DMS79 treated with DMSO at 0.1 percent for 48 hours (cell line): ENCODE measurements around the gene PDE9A.

Source experiments
- DNase-seq: peaks from one replicate; lab custom pipeline; 2025; lab: John Stamatoyannopoulos, UW

Gene PDE9A

DNA sequence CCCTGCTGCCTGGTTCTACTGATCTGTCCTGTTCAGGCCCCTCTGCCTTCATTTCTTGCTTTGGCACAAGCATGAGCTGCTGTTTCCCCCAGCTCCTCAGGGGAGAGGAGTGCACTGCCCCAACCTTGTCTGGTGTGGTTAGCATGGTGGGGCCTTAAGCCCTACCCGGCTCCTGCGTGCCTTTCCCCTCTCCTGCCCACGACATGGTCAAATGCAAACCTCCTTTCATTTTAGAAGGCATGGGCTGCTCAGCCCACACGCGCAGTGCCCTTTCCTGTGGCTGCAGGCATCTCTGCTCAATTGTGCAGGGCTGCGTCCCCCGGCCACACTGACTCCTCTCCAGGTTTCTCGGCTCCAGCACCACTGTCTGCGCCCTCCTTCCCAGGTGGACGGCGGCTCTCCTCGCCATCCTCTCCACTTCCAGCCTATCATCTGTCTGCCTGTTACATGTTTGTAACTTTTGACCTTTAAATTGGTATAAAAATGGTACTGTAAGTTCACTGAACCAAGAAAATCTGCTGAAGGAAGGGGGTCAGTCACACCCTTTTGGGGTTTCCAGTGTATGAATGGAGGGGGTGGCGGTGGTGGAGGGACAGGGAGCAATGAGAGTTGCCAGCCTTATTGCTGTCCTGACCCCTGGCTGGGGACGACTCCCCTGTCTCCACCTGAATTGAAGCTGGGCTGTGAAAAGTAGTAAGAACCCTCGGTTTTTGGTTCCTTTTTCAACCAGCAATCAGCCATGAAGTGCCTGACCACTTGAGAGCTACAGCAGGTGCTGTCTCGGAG is 5.1 kb downstream of the PDE9A start:
- no peak for DNase-seq

DNA sequence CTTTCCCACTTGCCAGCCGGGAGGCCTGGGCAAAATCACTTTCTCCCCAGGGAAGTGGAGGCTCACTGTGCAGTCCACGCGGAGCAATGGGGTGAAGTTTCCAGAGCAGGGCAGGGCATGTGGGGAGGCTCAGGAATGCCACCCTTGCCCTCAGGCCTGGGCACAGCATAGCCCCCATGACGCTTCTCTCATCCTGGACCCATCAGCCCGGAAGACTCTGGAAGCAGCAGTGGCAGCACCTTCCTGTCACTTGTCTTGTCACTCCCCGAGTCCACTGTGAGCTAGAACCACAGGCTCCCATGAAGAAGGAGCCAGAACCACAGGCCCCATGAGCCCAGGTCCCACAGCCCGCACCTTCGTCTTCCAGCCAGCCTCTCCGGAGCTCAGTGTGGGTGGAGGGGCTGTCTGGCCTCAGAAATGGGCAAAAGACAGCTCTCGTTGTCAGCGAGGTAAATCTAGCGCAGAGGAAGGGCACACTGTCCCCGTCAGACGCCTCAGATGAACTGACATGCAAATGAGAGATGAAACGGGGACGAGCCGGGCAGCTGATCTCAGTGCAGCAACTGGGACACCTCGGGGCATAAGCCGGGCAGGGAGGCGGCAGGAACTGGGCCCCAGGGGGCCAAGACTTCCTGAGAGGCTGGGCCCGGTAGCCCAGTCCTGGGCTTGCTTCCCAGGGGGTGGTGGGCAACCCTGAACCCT is 6.1 kb downstream of the PDE9A start:
- no peak for DNase-seq

DNA sequence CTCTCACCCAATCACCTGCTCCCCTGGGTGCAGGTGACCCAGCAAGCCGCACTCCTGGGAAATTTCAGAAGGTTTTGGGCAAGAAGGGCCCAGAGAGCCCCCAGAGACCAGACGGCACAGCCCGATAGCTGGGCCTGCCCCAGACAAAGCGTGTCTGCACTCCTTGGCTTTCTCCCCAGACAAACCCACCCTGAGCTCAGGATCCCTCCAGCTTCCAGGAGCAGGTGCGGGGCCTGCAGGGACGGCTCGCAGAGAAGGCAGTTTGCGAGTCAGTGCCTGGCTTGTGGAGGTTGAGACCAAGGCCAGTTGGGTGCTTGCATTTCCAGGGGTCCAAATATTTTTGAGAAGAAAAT is 6.7 kb downstream of the PDE9A start:
- DNase-seq: no peak

DNA sequence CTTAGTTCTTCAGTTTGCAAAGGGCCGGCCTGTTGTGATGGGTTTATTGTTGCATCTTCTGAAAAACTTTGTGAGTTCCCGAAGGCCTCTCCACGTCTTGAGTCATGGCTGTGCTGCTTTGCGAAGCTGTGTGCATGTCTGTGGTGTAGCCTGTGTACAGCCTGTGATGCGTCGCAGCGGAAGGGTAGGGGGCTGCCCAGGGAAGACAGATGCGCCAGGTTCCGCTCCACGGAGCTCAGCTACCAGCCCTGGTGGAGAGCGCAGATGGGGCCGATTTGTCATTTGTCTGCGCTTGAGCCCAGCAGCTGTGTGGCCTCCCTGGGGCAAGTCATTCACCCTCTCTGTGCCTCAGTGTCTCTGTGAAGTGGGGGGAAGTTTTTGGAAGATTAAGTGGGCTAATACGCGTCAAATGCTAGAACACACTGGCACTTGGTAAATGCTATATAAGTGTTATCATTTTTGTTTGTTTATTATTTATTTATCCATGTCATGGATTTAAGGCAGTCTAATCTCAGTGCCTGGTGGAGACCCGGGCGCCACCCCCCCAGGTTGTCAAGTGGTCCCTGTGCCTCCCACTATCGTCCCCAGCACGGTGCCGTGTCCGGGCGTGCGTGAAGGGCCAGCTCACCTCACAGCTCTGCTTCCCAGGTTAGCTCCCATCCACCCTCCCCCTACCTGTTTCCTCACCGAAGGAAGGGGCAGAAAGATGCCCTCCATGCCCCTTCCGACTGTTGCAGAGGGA is 8.4 kb downstream of the PDE9A start:
- no peak for DNase-seq

DNA sequence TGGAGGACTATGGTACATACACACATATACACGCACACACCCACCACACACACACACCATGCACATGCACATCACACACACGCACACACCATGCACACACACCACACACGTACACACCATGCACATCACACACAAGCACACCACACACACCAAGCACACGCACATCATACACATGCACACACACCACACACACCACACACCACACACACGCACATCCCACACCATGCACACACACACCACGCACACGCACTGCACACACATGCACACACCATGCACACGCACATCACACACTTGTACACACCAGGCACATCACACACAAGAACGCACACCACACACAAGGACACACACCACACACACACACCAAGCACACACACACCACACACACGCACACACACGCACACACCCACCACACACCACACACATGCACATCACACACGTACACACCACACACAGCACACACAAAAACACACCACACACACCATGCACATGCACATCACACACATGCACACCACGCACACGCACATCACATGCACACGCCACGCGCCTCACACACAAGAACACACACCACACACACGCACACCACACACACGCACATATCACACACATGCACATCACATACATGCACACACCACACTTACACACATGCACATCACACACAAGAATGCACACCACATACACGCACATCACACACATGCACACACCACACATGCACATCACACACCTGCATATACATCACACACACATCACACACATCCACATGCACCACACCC is 9.2 kb downstream of the PDE9A start:
- DNase-seq: no peak

DNA sequence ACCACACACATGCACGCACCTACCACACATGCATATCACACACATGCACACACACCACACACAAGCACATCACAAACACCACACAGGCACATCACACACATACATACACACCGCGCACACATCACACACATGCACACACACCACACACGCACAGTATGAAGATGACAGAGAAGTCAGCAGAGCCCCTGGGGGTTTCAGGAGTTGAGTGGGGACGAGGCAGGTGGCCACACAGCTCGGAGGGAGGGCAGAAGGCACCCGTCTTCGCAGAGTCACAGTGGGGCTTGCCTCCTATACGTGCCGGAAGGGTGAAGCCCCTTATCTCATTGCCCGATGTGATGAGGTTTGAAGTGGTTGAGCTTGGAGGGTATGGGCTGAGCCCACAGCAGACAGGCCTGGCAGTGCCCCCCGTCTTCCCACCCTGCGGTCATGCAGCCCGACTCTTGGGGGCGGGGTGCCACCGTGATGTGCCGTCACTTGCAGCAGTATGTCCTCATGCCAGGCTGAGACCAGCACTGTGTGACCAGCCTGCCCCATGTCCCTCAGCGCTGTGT is 9.9 kb downstream of the PDE9A start:
- no peak for DNase-seq

DNA sequence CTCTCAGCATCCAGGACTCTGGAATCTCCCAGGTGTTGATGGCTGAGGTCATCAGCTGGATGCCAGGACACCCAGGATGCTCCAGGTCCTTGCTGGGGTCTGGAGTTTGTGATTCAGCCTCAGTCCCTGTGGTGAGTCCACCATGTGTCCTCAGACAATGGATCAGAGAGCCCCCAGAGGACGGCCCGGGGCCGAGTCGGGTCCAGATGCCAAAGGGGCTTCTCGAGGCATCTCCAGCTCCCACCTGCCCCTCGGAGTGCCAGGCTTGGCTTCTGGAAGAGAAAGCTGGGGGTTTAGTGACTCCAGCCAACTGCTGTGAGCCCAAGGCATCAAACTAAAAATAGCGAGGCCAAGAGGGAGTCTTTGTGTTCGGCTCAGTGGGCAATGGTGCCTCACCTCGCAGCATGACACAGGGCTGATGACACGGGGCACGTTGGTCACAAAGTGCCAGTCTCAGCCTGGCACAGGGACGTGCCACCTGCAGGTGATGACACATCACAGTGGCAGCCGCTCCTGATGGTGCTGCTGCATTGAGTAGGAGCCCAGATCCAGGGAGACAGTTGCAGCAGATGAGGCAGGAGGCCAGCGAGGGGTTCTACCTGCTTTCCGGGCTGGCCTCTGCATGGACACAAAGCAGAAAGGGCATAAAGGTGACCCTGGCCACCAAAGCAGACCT is 10.6 kb downstream of the PDE9A start:
- DNase-seq: no peak

DNA sequence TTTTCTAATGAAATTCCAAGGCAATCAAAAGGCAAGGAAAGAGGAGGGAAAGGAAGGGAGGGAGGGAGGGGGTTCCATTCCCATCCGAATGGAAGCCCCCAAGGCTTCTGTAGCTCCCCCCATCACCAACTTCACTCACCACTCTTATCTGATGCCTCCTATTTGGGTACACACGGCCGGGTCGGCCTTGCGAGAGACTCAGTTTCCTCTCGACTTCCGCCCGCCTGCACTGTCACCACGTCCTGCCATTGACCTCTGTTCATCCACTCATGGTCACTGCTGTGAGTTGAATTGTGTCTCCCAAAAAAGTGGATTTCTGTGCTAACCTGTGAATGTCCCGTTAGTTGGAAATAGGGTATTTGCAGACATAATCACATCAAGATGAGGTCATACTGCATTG is 11.2 kb downstream of the PDE9A start:
- no peak for DNase-seq

DNA sequence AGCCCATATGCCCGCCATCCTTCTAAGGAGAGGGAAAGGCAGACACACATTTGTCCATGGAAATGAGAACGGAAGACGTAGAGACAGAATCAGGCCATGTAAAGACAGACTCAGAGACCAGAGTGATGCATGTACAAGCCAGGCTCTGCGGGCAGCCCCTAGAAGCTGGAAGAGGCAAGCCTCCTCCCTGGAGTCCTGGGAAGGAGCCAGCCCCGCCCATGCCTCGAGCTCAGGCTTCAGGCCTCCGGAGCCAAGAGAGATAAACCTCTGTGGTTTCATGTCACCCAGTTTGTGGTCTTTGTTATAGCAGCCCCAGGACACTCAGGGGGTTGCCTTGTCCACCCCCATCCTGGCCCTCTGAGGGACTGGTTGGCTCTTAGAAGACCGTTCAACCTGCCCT is 11.6 kb downstream of the PDE9A start:
- no peak for DNase-seq

DNA sequence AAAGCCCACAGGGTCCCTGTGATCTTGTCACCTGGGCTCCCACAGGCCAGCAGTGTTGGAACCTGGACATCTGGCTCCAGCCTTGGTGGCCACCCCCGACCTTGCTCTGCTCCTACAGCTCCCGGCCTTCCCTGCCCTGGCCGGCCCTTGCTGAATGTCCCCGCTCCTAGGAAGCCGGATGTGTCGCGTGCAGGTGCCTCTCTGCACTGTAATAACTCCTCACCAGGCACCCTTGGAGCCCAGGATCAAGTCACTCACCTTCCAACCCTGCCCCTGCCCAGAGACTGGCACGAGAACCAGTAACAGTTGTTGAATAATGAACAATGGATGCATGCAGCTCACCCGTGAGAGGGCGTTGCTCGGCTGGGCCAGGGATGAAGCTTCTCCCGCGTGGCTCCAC is 12.1 kb downstream of the PDE9A start:
- DNase-seq: no peak

DNA sequence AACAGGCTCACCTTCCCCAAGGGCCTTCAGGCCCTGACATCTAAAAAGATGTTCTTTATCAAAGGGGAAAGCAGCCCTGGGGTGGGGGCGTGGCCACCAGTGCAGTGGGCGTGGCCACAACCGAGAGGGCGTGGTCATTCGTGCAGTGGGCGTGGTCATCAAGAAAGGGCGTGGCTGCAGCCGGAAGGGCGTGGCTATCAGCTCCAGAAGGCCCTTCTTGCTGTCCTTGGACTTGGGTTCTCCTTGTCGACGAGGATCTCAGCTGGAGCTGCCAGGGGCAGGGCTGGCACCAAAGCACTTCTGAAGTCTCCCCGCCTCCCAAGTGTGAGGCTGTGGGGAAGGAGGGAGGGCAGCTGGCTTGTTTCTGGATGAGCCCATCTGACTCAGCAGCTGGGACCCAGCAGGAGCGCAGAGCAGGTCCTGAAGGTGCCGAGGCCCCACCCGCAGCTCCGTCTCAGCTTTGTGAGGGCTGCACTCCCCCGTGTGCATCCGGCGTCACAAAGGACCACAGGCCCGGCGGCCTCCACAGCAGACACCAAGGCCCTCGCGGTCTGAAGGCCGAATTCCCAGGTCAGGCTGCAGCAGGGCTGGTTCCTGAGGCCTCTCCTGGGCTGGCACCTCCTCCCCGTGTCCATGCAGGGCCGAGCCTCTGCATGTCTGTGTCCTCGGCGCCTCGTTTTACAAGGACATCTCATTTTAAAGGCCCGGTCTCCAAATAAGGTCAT is 12.8 kb downstream of the PDE9A start:
- DNase-seq: no peak

DNA sequence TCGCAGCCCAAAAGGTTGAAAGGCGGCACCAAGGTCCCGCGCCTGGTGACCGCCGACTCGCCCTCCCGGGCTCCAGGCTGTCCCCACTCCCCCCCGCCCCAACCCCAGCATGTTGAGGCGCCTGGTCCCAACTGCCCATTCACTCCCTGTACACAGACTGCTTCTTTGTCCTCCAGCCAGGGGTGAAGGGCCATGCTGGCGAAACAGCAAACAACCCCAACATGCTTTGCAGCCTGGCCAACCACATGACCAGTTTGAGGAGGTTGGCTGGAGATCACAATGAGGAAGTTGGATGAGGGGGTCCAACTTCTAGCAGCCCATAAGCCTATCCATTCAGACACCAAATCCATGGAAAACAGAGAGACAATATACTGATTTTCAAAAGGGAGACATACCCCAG is 13.5 kb downstream of the PDE9A start:
- DNase-seq: no peak

DNA sequence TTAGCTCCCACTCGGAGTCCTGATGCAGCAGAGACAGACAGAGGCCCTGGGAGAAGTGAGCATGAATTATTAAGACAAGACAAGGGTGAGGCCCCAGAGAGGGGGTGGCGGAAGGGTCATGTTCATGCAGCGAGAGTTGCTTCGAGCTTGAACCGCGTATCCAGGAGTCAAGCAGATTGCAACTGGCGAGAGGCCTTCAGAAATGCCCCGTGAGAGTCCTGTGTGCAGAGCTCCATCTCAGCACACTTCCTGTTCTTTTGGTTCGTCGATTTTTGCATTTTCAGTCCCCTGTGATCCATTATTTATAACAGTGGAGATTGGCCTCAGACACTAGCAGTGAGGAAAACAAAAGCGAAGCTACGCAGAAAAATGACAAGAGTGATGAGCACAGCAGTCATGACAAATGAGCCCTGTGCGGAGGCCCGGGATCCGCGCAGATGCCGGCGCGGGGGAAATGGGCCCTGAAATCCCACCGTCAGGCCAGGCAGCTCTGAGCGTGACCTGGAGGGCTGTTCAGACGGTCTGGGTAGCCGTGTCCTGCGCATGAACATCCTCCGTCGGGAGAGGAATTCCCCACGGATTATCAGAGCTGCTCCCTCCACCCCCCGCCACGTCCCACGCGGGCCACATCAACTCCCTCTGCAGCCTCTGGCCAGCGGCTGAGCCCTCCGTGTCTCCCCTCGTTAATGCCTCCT is 15.0 kb downstream of the PDE9A start:
- no peak for DNase-seq

DNA sequence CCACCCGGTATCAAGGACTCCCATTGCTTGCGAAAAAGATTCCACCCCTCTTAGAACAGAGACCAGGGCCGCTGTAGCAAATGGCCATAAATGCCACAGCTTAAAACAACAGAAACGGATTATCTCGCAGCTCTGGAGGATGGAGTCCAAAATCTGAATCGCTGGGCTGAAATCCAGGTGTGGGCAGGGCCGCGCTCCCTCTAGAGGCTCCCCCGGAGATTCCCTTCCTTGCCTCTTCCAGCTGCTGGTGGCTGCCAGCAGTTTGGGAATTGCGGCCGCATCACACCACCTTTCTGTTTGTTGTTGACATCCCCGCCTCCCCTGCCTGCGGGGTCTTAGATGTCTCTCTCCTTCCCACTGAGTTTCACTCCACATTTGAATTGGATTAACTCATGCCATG is 15.6 kb downstream of the PDE9A start:
- no peak for DNase-seq

DNA sequence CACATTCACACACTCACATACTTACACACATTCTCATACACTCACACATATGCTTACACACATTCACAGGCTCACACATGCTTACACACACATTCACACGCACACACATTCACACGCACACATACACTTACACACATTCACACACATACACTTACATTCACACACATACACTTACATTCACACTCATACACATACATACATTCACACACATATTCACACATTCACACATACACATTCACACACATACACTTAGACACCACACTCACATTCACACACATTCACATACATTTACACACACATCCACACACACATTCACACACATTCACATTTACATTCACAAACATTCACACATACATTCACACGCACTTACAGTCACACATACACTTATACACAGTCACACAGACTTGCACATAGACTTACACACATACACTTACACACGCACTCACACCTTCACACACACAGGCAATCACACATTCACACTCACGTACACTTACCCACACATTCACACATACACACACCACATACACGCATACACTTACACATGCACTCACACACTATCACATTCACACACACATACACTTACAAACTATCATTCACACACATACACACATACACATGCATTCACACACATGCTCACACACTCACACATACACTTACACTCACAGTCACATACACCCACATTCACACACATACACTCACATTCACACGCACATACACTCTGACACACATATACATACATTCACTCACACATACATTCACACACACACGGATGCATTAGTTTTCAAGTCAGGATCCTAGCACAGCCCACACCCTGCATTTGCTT is 16.8 kb downstream of the PDE9A start:
- DNase-seq: no peak

DNA sequence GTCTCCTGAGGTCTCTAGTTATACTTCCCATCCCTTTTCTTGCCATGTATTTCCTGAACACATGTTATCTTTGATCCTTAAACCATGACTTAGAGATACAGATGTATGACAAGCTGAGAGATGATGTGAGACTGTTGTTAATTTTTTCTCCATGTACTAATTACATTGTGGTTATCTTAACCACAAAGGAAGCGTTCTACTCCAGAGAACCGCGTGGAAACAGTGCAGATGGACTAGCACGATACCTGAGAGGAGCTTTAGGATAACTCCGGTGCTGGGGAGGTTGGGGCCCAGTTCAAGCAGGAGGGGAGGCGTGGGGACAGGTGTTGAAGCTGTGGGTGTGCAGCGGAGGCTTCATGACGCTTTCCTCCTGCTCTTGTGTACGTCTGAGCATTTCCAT is 17.5 kb downstream of the PDE9A start:
- DNase-seq: no peak

DNA sequence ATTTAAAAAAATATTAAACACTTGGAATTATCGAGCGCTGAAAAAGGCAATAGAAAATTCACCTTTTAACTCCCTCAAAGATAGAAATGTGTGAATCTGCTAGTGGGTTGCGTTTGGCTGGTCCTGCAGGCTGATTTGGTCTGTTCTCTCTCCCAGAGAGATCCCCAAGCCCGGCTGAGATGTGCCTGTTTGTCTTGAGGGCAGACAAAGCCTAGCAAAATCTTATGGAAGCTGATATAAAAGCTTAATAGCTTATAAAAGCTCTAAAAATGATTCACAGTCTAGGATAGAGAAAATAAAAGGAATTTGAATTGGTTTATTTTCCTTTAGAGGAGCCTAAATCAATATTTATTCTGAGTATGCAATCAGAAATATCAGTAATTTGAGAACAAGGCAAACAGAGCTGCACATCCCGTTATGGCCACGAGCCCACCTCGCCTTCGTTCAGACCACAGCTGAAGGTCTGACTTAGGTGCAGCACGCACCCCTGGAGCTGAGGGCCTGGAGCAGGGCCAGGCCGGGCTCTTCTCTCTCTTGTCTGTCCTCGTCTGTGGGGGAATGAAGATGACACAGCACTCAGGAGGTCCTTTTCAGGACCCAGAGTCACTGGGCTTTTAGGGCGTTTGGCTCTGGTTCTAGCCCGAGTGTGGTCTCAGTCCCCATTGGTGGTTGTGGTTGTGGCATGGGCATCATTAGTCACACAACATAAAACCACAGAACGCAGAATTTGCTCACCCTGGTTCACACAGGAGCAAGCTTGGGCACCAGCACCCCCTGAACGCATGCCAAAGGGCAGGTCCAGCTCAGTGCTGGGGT is 18.6 kb downstream of the PDE9A start:
- DNase-seq: no peak

DNA sequence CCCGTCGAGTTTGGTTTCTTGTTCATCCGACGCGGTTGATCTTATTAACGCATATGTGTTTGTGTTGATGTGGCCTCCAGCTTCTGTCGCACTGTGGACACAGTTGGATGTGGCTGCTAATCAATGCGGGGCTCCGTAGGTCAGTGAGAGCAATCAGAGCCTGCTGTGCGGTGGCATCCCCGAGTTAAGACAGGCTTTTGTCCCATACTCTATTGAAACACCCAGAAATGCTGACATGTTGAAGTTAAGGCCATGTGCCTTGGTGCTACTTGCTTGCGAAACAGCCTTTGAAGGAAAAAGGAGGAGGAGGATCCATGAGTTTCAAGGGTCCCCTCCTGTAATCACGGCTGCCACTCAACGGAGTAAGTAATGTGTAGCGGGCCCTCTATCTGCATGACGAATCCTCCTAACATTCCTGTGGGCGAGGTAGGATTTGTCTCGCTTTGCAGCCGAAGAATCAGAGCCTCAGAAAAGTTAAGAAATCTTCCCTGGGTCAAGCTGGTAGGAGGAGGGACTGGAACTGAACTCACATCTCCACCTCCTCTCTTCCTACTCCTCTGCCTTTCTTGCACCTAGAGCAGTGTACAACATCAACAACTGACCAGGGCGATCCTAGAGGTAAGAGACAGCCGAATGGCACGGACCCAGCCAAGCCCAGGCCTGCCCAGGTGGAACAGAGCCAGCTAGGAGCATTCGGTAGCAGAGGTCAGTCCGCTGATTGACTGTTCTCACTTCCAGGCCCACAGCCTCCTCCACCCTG is 19.5 kb downstream of the PDE9A start:
- no peak for DNase-seq
